ENCODE results near the gene SFXN1. TPM values are rescaled to one million over a fixed set of nuclear protein-coding genes. Genes with fewer than 3 reads are reported as not detected.
"Not testable (repeated sequence)": the region's sequence is repeated elsewhere in the genome, so short reads cannot be mapped to it uniquely, and the experiment has no call there.

SFXN1 gene
- total and polyA plus RNA-seq, 2 of the 4 experiments (the other 2 are of a cell fraction), result 131 to 410 TPM

GRCh38 chr5:175446378-175446777, 32.0 kb upstream of the SFXN1 start:
- H4K91ac ChIP-seq (ENCODE audit: insufficient read depth, low read depth, low read length); BruUV-seq (replicated peaks); H3K9ac ChIP-seq (ENCODE audit: low read depth, low read length); dilution Hi-C loops (cut with HindIII; ENCODE audit: low sequenced_read_pairs, unreplicated experiment); H3K79me1 ChIP-seq (ENCODE audit: low read depth in 1 of 2, low read length in 2 of 2); H2AK9ac ChIP-seq (replicated peaks; ENCODE audit: low read depth, low read length, poor library complexity); H2AK5ac ChIP-seq (ENCODE audit: low read depth, low read length); H2BK20ac ChIP-seq (ENCODE audit: low read depth, low read length); H3K4me3 ChIP-seq (ENCODE audit: insufficient read depth, low read depth, low read length); H3K9me1 ChIP-seq (ENCODE audit: insufficient read depth, low read length); H2BK5ac ChIP-seq (ENCODE audit: low read depth, low read length, poor library complexity, severe bottlenecking); ATAC-seq (ENCODE audit: low read depth); H3K18ac ChIP-seq (ENCODE audit: low read depth, low read length); H3K27ac ChIP-seq (ENCODE audit: insufficient read depth, low read length); H3K4me2 ChIP-seq (ENCODE audit: low read depth, low read length); POLR2A ChIA-PET (ENCODE audit: unreplicated experiment); H4K5ac ChIP-seq (ENCODE audit: low read depth, low read length); H3K9me3 ChIP-seq (ENCODE audit: control insufficient read depth, insufficient read depth, low read length); H3K14ac ChIP-seq (replicated peaks; ENCODE audit: low read depth, low read length); H4K8ac ChIP-seq (ENCODE audit: low read depth in 2 of 2, low read length in 2 of 2); H3K56ac ChIP-seq (ENCODE audit: extremely low read depth, insufficient read depth, low read length); H3K4ac ChIP-seq (ENCODE audit: low read depth, low read length); H3K4me1 ChIP-seq (ENCODE audit: control insufficient read depth, insufficient read depth, low read length); DNase-seq; intact Hi-C loops (cut with micrococcal nuclease); H4K20me1 ChIP-seq (ENCODE audit: insufficient read depth, low read length); H3K36me3 ChIP-seq (ENCODE audit: control insufficient read depth, insufficient read depth, low read length); H2BK120ac ChIP-seq (ENCODE audit: low read depth, low read length); H3K23ac ChIP-seq (ENCODE audit: low read depth, low read length); H2BK15ac ChIP-seq (ENCODE audit: low read depth, low read length); H2AFZ ChIP-seq (replicated peaks; ENCODE audit: low read length, poor library complexity): not testable (repeated sequence)
- in situ Hi-C loops (cut with MboI; ENCODE audit: low sequenced_read_pairs), result loop anchor here (5.0 kb wide), 1 partner anchor 494 kb away; no protein-coding TSS in a partner anchor
- H3K27me3 ChIP-seq (ENCODE audit: control insufficient read depth, insufficient read depth, low read length), result peaks cover 15% of the 10 kb centered on the region
- WGBS, 2 experiments (ENCODE audit: extremely low coverage in 2 of 2, insufficient read length in 1 of 2), result 85 to 100% methylated on average over 1 to 8 of the region's 14 CpGs
- CTCF ChIA-PET, result interaction anchor here (3.1 kb wide), 1 partner anchor 18 kb away, joined by 10 read pairs; no protein-coding TSS in a partner anchor
